ENCODE data around the gene DDX23. TPM values are rescaled to one million over a fixed set of nuclear protein-coding genes. Genes with fewer than 3 reads are reported as not detected.

The DDX23 gene
- total RNA-seq, 1 experiment from 2014 or later, result 98.1 TPM

DNA sequence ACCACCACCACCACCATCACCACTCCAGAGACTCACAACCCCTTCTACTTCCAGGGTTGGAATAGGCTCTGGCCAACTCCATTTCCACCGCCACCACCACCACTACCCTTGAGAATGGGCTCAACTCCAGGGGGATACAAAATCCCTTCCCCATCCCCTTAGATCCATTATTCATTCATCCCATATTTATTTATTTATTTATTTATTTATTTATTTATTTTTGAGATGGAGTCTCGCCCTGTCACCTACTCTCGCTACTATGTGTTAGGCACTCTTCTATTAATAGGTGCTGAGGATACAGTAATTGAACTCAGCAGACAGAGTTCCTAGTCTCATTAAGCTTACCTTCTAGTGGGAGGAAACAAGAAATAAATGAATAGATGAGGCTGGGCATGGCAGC, 58.3 kb downstream of the DDX23 start:
- Mint-ChIP-seq H3K4me1 (peaks cover 23 to 25% of the 10 kb centered on the region in 2 experiments), H3K4me3 (no peak overlapping the region), H3K27me3 (ENCODE audit: low read depth) (peaks cover 8% of the 10 kb centered on the region), H3K27ac (no peak overlapping the region), H3K36me3 (ENCODE audit: insufficient read depth in 1 of 3, low read depth in 3 of 3) (no peaks in the 10 kb centered on the region), H3K9me3 (no peaks in the 10 kb centered on the region)
- no peaks in the 10 kb centered on the region for H3K9me3 ChIP-seq (ENCODE audit: control insufficient read depth, low read depth, low read length)
- WGBS (ENCODE audit: extremely low coverage, insufficient read length, low lambda C conversion rate), result no CpG with 5 or more reads among the region's 3 CpGs
- no peak overlapping the region for H2BK12ac ChIP-seq (ENCODE audit: insufficient read length, low read depth, low read length)
- no peak overlapping the region for H4K8ac ChIP-seq (replicated peaks; ENCODE audit: insufficient read length, low read depth, low read length)
- TF ChIP-seq, protein P1, sequence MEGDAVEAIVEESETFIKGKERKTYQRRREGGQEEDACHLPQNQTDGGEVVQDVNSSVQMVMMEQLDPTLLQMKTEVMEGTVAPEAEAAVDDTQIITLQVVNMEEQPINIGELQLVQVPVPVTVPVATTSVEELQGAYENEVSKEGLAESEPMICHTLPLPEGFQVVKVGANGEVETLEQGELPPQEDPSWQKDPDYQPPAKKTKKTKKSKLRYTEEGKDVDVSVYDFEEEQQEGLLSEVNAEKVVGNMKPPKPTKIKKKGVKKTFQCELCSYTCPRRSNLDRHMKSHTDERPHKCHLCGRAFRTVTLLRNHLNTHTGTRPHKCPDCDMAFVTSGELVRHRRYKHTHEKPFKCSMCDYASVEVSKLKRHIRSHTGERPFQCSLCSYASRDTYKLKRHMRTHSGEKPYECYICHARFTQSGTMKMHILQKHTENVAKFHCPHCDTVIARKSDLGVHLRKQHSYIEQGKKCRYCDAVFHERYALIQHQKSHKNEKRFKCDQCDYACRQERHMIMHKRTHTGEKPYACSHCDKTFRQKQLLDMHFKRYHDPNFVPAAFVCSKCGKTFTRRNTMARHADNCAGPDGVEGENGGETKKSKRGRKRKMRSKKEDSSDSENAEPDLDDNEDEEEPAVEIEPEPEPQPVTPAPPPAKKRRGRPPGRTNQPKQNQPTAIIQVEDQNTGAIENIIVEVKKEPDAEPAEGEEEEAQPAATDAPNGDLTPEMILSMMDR (conservative IDR thresholded peaks at IDR 0.05), result no peak
- H4K91ac ChIP-seq (ENCODE audit: insufficient read length, low read depth, low read length), result no peak overlapping the region
- no peaks in the 10 kb centered on the region for H4K20me1 ChIP-seq (ENCODE audit: control insufficient read depth, insufficient read depth, insufficient read length)
- no peak for DNase-seq
- no peak overlapping the region for H3T11ph ChIP-seq (ENCODE audit: low read length)
- no peak overlapping the region for H3K4me2 ChIP-seq (ENCODE audit: insufficient read depth, insufficient read length, low read length)
- H3K9ac ChIP-seq (ENCODE audit: extremely low read depth, insufficient read length, low read length), result no peak overlapping the region
- no peaks in the 10 kb centered on the region for H3K79me1 ChIP-seq (ENCODE audit: insufficient read depth, low read depth, low read length, poor library complexity, severe bottlenecking)
- H3K4ac ChIP-seq (ENCODE audit: low read depth, low read length), result no peak overlapping the region
- H3K27ac ChIP-seq (ENCODE audit: insufficient read length, low read depth, low read length), result no peak overlapping the region
- H3K23me2 ChIP-seq (ENCODE audit: insufficient read length, low read depth, low read length, poor library complexity, severe bottlenecking), result no peaks in the 10 kb centered on the region
- H3K14ac ChIP-seq (ENCODE audit: insufficient read depth, low read length), result no peak overlapping the region
- no peak overlapping the region for H3K23ac ChIP-seq (ENCODE audit: insufficient read length, low read depth, low read length)
- H2AK5ac ChIP-seq (ENCODE audit: insufficient read length, low read length), result no peak overlapping the region
- no peak overlapping the region for H2BK15ac ChIP-seq (ENCODE audit: low read depth, low read length)
- H2BK20ac ChIP-seq (ENCODE audit: low read depth, low read length, poor library complexity, severe bottlenecking), result no peak overlapping the region
- no peak overlapping the region for H2BK120ac ChIP-seq (ENCODE audit: low read depth, low read length, poor library complexity, severe bottlenecking)
- H3K4me1 ChIP-seq (ENCODE audit: insufficient read depth, low read length), result no peaks in the 10 kb centered on the region
- H3K56ac ChIP-seq (ENCODE audit: insufficient read length, low read depth, low read length), result no peak overlapping the region
- H3K18ac ChIP-seq (ENCODE audit: insufficient read length, low read depth, low read length), result no peak overlapping the region
- H2AFZ ChIP-seq (ENCODE audit: low read length), result no peak overlapping the region
- no peak overlapping the region for H4K5ac ChIP-seq (ENCODE audit: insufficient read length, low read depth, low read length)
- no peaks in the 10 kb centered on the region; the same call in 1 of the 2 replicates for H3K27me3 ChIP-seq (ENCODE audit: insufficient read depth, low read length)
- no peak overlapping the region for H2BK5ac ChIP-seq (ENCODE audit: insufficient read length, low read length)
- H3K79me2 ChIP-seq (ENCODE audit: insufficient read depth, low read length), result no peaks in the 10 kb centered on the region

All from H9 (cell line).